Central memory CD4-positive, alpha-beta T cell (primary cell): ENCODE results near the gene ZNF628.

Experiments
- DNase-seq: peaks from one replicate; pipeline ENCODE4 v3.0.0; 2022

The ZNF628 gene

DNA sequence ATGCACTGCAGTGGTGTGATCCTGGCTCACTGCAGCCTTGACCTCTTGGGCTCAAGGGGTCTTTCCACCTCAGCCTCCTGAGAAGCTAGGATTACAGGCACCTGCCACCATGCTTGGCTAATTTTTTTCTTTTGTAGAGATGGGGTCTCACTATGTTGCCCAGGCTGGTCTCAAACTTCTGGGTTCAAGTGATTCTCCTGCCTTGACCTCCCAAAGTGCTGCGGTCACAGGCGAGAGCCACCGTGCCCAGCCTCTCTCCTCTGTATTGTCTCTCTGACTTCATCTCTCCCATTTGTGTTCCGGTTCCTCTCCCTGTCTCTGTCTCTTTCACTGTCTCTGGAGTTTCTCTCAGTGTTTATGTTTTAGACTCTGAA lies 10.2 kb upstream of the ZNF628 start:
- DNase-seq, result no peak

GRCh38 chr19:55467236-55468053 lies 9.0 kb upstream of the ZNF628 start:
- peak; percentile 43 for DNase-seq

GRCh38 chr19:55468054-55468393 lies 8.4 kb upstream of the ZNF628 start:
- DNase-seq, result no peak

- no peak for DNase-seq
Observed at GRCh38 chr19:55471266-55471665, 5.2 kb upstream of the ZNF628 start.

DNA sequence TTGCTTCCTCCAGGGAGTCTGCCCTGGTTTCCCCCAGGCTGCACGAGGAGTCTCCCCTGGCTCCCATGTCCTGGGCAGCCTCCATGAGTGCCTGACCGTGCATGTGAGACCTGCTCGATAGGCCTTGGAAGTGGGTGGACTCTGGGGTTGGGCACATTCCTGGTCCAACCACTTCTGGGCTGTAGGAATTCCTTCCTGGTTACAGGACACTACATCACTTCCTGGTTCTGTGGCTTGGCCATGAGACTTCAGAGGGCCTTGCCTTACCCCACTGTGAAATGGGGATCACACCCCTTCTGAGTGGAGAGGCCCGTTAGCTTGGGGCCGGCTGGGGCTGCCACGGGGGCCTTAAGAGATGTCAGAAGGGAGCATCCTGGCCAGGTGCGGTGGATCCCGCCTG lies 4.0 kb upstream of the ZNF628 start:
- DNase-seq, result no peak

GRCh38 chr19:55473225-55474012 lies 3.0 kb upstream of the ZNF628 start:
- DNase-seq, result no peak

- DNase-seq, result no peak
Observed at GRCh38 chr19:55474269-55475265, 1.9 kb upstream of the ZNF628 start.

GRCh38 chr19:55477905-55478304 lies 1.5 kb downstream of the ZNF628 start:
- no peak for DNase-seq

DNA sequence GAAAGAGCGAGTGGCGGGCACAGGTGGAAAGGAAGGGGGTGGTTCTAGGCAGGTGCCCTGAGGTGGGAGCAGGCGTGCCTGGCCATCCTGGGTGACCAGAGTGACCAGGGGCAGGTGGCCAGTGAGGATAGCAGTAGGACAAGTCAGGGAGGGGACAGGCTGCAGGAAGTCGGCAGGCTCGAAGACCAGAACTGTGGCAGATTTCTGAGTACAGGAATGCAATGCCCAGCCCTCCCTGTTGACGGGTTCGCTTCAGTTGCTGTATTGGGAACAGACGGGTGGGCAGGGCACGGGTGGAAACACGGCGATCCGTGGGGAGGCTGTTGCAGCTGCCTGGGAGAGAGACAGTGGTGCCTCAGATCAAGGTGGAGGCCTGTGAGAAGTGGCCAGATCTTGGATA lies 1.9 kb downstream of the ZNF628 start:
- DNase-seq, result no peak

GRCh38 chr19:55479045-55479444 lies 2.6 kb downstream of the ZNF628 start:
- no peak for DNase-seq

DNA sequence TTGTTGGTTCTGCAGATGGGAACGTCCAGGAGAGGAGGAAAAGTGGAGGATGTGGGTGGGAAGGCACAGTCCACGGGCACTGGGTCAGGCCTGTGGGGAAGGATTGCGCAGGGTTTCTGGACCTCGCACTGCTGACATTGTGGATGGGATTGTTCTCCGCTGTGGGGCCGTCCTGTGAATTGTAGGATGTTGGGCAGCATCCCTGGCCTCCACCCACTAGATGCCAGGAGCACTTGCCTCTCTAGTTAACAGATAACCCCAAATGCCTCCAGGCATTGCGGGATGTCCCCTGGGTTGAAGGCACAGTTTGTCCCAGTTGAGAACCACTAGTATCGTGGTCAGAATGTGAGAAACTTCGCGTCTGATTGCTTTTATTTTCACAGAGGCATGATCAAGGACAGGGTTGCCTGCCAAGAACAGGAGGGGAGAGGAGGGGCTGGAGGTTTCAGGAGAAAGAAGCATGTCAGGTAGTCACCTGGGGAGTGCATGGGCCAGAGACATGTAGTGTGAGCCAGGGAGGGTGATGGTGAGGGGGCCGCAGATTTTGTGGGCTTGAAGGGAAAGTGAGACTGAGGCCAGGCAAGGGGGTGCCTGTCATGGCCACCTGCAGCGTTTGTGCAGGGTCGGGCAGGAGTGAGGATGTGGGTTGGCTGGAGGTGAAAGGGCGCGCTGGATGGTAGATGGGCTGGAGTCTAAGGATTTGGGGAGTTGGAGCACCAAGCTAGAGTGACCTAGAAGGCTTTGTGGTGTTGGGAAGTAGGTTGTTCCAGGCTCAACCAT lies 3.2 kb downstream of the ZNF628 start:
- no peak for DNase-seq

DNA sequence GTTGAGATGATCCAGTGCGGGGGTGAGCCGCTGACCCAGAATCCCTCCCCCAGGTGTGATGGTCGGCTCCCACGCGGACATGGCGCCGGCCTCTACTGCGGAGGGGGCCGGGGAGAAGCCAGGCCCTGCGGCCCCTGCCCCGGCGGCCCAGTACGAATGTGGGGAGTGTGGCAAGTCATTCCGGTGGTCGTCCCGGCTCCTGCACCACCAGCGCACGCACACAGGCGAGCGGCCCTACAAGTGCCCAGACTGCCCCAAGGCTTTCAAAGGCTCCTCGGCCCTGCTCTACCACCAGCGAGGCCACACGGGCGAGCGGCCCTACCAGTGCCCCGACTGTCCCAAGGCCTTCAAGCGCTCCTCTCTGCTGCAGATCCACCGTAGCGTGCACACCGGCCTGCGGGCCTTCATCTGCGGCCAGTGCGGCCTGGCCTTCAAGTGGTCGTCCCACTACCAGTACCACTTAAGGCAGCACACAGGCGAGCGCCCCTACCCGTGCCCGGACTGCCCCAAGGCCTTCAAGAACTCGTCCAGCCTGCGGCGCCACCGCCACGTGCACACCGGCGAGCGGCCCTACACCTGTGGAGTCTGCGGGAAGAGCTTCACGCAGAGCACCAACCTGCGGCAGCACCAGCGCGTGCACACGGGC lies 4.9 kb downstream of the ZNF628 start:
- DNase-seq, result no peak

- no peak for DNase-seq
Observed at GRCh38 chr19:55481794-55482155, 5.4 kb downstream of the ZNF628 start.

DNA sequence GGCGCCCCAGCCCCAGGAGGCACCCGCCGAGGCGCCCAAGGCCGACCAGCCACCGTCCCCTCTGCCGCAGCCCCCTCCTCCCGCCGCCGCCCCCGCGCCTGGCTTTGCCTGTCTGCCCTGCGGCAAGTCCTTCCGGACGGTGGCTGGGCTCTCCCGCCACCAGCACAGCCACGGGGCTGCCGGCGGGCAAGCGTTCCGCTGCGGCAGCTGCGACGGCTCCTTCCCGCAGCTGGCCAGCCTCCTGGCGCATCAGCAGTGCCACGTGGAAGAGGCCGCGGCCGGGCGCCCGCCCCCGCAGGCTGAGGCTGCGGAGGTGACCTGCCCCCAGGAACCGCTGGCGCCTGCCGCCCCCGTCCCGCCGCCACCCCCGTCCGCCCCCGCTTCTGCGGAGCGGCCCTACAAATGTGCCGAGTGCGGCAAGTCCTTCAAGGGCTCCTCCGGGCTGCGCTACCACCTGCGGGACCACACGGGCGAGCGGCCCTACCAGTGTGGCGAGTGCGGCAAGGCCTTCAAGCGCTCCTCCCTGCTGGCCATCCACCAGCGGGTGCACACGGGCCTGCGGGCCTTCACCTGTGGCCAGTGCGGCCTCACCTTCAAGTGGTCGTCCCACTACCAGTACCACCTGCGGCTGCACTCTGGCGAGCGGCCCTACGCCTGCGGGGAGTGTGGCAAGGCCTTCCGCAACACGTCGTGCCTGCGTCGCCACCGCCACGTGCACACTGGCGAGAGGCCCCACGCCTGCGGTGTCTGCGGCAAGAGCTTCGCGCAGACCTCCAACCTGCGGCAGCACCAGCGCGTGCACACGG lies 5.9 kb downstream of the ZNF628 start:
- no peak for DNase-seq

DNA sequence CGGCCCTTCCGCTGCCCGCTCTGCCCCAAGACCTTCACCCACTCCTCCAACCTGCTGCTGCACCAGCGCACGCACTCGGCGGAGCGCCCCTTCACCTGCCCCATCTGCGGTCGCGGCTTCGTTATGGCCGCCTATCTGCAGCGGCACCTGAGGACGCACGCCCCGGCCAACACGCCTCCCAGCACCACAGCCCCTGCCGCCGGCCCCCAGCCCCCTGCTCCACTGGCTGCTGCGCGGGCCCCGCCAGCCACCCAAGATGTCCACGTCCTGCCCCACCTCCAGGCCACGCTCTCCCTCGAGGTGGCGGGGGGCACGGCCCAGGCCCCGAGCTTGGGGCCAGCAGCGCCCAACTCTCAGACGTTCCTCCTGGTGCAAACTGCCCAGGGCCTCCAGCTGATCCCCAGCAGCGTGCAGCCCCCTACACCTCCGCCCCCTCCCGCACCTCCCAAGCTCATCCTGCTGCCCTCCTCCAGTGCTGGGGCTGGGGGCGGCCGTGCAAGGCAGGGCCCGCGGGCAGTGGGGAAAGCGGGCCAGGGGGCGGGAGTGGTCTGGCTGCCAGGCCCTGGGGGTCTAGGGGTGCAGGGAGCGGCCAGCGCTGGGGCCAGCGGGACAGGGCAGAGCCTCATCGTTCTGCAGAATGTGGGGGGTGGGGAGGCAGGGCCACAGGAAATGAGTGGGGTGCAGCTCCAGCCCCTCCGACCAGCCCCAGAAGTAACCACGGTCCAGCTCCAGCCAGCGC lies 6.7 kb downstream of the ZNF628 start:
- DNase-seq, result no peak

- DNase-seq, result no peak
Observed at GRCh38 chr19:55483706-55484592, 7.5 kb downstream of the ZNF628 start.

DNA sequence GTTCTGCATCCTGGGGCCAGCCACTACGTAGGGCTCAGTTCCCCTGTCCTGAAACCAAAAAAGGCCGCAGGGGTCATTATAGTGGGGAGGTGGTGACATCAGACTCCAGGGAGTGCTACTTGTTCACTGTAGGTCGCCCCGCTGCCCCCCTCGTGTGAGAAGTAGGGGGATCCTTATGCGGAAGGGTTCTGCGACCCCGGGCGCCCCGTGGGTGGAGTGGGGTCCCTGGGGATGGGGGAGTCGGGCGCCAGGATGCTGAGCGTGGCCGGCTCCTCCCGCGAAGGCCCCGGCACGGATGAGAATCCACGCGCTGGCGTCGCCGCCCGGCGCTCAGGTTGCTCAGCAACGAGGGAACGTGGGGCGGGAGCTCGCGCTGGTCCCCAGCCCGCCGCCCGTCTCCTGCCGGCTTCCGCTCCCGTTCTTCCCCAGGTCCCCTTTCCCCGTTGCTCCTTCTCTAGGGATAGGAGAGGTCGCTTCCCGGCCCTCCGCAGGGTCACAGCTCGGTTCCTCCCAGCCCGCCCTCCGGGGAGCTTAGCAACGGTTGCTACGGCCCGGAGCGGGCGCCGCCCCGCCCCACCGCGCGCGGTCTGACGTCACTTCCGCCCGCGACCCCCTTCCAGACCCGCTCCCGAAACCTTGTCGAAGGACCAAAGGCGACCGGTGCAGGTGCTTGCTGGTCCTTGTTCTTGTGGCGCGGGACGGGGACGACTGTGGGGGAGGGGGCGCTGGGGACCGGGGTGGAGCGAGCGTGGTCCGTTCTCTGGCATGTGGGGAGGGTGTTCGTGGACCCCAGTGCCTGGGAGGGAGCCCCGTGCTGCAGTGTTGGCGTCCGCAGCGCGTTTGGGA lies 8.4 kb downstream of the ZNF628 start, which contains the start of gene NAT14:
NAT14 (plus strand) TSS at position 596 of the 846 bp plus-strand sequence. CDS start 521 bp downstream, outside the sequence.
- DNase-seq, result peak; percentile 65

- no peak for DNase-seq
Observed at GRCh38 chr19:55485439-55486011, 9.1 kb downstream of the ZNF628 start.
